Activated CD4-positive, alpha-beta T cell treated with anti-CD3 and anti-CD28 coated beads, Interleukin-2, amount 10 ng/mL, durations not matched to agents 7 days and 5 days (primary cell): ENCODE measurements around the gene RCSD1. TPM values are rescaled to one million over a fixed set of nuclear protein-coding genes. Genes with fewer than 3 reads are reported as not detected.
A peak's percentile ranks its signal among the peaks of the same experiment; 100 is the strongest.

ENCODE experiments used
- CTCF ChIA-PET: fragments of 350-600 bp; sonication (Branson Sonifier 250); formaldehyde crosslinking; loops from one replicate; lab custom pipeline; 2021; ENCODE audit warnings: antibody characterized with exemption; lab: Charles Lee
- POLR2A ChIA-PET: fragments of 350-600 bp; sonication (Branson Sonifier 250); formaldehyde crosslinking; loops from one replicate; lab custom pipeline; 2021; ENCODE audit warnings: antibody characterized with exemption; lab: Charles Lee
- DNase-seq: peaks from one replicate; pipeline ENCODE4 v3.0.0-alpha.2; 2020
- H3K27ac Mint-ChIP-seq: one replicate; pipeline ENCODE4 v1.8.0; 2021; ENCODE audit warnings: mild to moderate bottlenecking, moderate library complexity, mixed read lengths
- H3K27me3 Mint-ChIP-seq: one replicate; pipeline ENCODE4 v1.8.0; 2021; ENCODE audit warnings: mixed read lengths
- H3K36me3 Mint-ChIP-seq: one replicate; pipeline ENCODE4 v1.8.0; 2021; ENCODE audit warnings: low read depth, mixed read lengths
- H3K4me1 Mint-ChIP-seq: one replicate; pipeline ENCODE4 v1.8.0; 2021; ENCODE audit warnings: mixed read lengths
- H3K4me3 Mint-ChIP-seq: one replicate; pipeline ENCODE4 v1.8.0; 2021; ENCODE audit warnings: mild to moderate bottlenecking, moderate library complexity, mixed read lengths
- H3K9me3 Mint-ChIP-seq: one replicate; pipeline ENCODE4 v1.8.0; 2021; ENCODE audit warnings: mixed read lengths
- total RNA-seq, 2 experiments: library from RNA; stranded (reverse); gene quantifications; one replicate each; pipeline ENCODE4 v1.2.3, GENCODE V29; 2021

RCSD1 gene
- total RNA-seq, 2 experiments from 2014 or later, result 152 to 157 TPM

DNA sequence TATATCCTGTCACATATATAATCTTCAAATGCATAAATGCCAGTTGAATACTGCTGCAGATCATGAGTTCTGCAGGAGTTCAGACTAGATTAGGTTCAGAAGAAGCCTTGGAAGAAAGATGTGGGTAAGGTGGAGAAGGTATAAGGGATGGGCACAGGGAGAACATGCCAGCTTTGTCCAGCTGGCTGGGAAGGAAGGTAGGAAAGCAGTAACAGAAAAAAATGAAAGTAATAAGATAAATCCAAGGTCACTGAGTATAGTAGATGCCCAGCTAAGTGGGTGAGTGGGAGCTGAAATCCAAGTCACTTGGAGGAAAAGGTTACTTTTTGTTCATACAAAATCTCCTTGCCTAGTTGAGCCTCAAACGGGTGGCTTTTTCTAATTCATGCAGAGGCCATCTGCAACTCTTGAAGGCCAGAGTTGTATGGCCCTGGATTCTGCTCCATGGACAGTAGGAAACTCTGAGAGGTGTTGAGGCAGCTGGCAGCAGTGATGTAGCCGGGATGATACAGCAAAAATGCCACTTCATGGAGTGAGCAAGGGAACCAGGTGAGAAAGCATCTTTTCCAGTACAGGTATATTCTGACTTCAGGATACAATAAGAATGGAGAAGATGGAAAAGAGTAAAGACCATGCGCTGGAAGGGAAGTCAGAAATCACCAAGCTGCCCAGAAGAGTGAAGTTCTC lies 3.4 kb downstream of the RCSD1 start:
- peak overlapping the region; percentile 89 for H3K27ac Mint-ChIP-seq
- H3K4me3 Mint-ChIP-seq, result peak overlapping the region; percentile 85
- H3K27me3 Mint-ChIP-seq, result no peaks in the 10 kb centered on the region
- H3K4me1 Mint-ChIP-seq, result peaks cover 79% of the 10 kb centered on the region
- POLR2A ChIA-PET, result no interaction called here
- H3K9me3 Mint-ChIP-seq, result no peaks in the 10 kb centered on the region
- peaks cover 76% of the 10 kb centered on the region for H3K36me3 Mint-ChIP-seq
- no peak for DNase-seq
- CTCF ChIA-PET, result interaction anchor here (1.6 to 1.9 kb wide), 2 partner anchors 33 to 54 kb away, joined by 6 to 12 read pairs; no protein-coding TSS in a partner anchor

DNA sequence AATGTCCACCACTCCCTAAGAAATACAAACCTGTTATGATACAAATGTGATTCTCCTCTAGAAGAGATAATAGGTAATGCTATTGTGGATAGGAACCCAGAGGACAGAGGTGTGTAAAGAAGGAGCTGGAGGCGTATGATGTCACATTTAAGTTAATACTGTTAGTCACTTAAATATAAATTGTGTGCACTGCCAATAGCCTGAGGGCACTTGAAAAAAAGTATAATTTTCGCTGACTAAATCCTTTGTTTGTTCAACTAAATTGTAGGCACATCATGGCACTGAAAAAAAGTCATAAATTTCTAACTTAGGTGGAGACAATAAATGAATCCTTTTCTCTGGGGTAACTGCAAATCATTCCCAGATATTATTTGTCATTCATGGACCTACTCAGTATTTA lies 4.4 kb downstream of the RCSD1 start:
- H3K9me3 Mint-ChIP-seq, result no peaks in the 10 kb centered on the region
- ChIA-PET POLR2A (interaction anchor here (0.6 kb wide), 1 partner anchor 82 kb away, joined by 4 read pairs; no protein-coding TSS in a partner anchor), CTCF (interaction anchor here (1.6 to 1.9 kb wide), 2 partner anchors 34 to 53 kb away, joined by 6 to 12 read pairs; no protein-coding TSS in a partner anchor)
- peak overlapping the region; percentile 70 for H3K27ac Mint-ChIP-seq
- H3K4me1 Mint-ChIP-seq, result peaks cover 76% of the 10 kb centered on the region
- H3K27me3 Mint-ChIP-seq, result no peaks in the 10 kb centered on the region
- H3K4me3 Mint-ChIP-seq, result peak overlapping the region; percentile 43
- no peak for DNase-seq
- H3K36me3 Mint-ChIP-seq, result peaks cover 87% of the 10 kb centered on the region

DNA sequence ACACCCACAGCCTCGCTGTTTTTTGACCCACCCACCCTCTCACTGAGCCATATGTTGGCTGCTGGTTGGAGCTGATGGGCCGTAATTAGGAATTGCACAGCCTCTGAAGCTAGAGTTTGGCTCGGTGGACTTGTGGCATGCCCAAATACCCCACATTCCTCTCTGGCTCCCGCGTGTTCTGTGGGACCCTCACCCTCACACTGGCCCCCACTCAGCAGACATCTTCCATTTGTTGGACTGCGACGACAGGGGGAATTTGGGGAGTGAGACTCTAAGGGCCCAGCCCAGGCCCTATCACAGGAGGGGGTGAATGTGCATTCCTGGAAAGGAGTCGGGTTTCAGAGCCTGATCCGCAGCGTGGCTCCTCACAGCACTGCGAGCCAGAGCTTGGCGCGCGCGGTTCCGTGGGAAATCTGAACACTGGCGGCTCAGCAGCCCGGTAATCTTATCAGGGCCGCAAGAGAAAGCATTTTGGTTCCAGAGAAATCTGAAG lies 5.2 kb downstream of the RCSD1 start:
- peaks cover 89% of the 10 kb centered on the region for H3K36me3 Mint-ChIP-seq
- no peak for DNase-seq
- H3K4me1 Mint-ChIP-seq, result peaks cover 80% of the 10 kb centered on the region
- no peaks in the 10 kb centered on the region for H3K27me3 Mint-ChIP-seq
- CTCF ChIA-PET, result interaction anchor here (0.9 to 1.9 kb wide), 3 partner anchors 19 to 52 kb away, joined by 3 to 6 read pairs (median 4); no protein-coding TSS in a partner anchor
- H3K27ac Mint-ChIP-seq, result no peak overlapping the region
- POLR2A ChIA-PET, result interaction anchor here (0.6 to 2.2 kb wide), 2 partner anchors 35 to 81 kb away, joined by 4 to 9 read pairs; no protein-coding TSS in a partner anchor
- H3K9me3 Mint-ChIP-seq, result no peaks in the 10 kb centered on the region
- no peak overlapping the region for H3K4me3 Mint-ChIP-seq

DNA sequence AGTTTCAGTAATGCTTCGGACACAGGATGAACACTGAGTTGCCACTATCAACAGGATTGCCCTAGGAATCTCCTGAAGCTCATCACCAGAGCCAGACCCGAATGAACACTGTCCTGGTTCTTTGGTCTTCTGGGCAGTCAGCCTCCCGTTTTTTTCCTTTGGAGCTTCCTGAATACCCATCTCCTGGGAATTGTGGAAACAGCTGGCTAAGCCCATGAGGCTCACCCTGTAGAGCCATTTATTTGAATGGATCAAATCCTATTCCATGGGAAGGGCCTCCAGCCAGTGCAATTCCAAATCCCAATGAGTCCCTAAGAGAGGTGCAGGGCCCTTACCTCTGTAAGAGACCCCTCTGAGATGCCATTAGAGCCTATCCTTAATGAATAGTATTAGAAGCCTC lies 5.9 kb downstream of the RCSD1 start:
- no peak for DNase-seq
- Mint-ChIP-seq H3K4me1 (peaks cover 87% of the 10 kb centered on the region), H3K27me3 (no peaks in the 10 kb centered on the region), H3K36me3 (peaks cover 92% of the 10 kb centered on the region), H3K4me3 (no peak overlapping the region), H3K27ac (peak overlapping the region; percentile 86), H3K9me3 (no peaks in the 10 kb centered on the region)
- POLR2A ChIA-PET, result interaction anchor here (0.6 to 2.2 kb wide), 2 partner anchors 36 to 384 kb away, joined by 3 to 9 read pairs; no protein-coding TSS in a partner anchor
- CTCF ChIA-PET, result interaction anchor here (0.6 to 3.1 kb wide), 6 partner anchors 19 to 94 kb away, joined by 3 to 19 read pairs (median 4); no protein-coding TSS in a partner anchor

DNA sequence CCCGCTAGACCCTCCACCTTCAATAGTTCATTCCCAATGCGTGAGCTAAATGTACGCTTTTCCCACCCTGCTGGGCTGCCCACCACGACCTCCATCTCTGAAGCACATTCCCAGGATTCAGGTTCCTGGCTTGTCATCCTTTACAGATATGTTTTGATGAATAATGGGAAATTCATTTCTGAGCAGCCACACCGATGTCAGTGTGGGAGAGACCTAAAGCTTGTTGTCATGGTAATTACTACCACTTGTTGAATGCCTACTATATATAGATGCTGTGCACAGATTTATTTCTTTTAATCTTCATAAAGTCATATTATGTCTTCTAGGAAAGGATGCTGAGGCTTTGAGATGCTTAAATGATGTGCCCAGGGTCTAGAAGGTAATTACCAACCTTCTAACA lies 8.0 kb downstream of the RCSD1 start:
- Mint-ChIP-seq H3K4me3 (no peak overlapping the region), H3K36me3 (peaks cover 91% of the 10 kb centered on the region), H3K9me3 (no peaks in the 10 kb centered on the region), H3K27ac (peak overlapping the region; percentile 86), H3K4me1 (peaks cover 97% of the 10 kb centered on the region), H3K27me3 (no peaks in the 10 kb centered on the region)
- DNase-seq, result no peak
- POLR2A ChIA-PET, result no interaction called here
- CTCF ChIA-PET, result interaction anchor here (1.4 to 3.1 kb wide), 3 partner anchors 9 to 37 kb away, joined by 3 to 19 read pairs (median 10); no protein-coding TSS in a partner anchor

DNA sequence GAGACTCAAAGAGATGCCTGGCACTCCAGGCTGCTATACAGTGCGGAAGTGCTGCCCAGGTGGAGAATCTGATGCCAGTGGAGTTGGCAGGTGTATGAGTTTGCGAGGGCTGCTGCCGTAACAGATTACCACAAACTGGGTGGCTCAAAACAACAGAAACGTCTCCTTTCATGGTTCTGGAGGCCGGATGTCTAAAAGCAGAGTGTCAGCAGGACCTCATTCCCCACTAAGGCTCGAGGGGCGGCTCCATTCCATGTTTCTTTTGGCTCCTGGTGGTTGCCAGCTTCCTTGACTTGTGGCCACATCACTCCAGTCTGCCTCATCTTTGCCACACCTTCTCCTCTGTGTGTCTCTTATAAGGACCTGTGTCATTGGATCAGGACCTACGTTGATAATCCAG lies 10.0 kb downstream of the RCSD1 start:
- Mint-ChIP-seq H3K9me3 (no peaks in the 10 kb centered on the region), H3K4me1 (peaks cover 96% of the 10 kb centered on the region), H3K27me3 (no peaks in the 10 kb centered on the region), H3K36me3 (peaks cover 89% of the 10 kb centered on the region), H3K4me3 (no peak overlapping the region), H3K27ac (no peak overlapping the region)
- ChIA-PET POLR2A (no interaction called here), CTCF (no interaction called here)
- DNase-seq, result no peak

DNA sequence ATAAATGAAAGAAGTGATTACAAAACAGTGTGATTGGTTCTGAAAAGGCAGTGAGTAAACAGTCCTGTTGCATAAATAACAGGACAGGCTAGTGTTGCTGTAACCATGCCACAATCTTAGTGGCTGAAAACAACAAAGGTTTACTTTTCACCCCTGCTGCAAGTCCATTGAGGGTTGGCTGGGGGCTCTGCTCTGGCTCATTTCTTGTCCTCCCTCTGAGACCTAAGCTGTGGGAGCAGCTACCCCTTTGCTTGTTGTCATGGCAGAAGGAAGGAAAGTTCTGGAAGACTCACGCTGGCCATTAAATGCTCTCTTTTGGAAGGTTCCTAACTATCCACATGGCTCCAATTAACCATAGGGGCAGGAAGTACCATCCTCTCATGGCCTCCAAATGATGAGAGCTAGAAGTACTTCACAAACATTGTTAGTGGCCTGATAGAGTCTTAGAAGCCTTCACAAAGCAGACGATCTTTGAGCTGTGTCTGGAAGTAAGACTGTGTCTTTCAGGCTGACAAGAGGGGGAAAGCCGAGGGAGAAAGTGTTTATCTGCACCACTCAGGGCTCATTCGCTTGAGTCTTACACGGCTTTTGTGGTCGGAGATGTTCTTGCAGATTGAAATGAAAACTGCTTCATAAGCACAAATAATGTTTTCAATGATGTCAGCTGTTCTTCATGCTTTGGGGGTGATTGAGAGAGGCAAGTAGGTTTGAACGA lies 11.9 kb downstream of the RCSD1 start:
- Mint-ChIP-seq H3K4me3 (no peak overlapping the region), H3K27me3 (no peaks in the 10 kb centered on the region), H3K9me3 (no peaks in the 10 kb centered on the region), H3K36me3 (peaks cover 86% of the 10 kb centered on the region), H3K27ac (peak overlapping the region; percentile 56), H3K4me1 (peaks cover 89% of the 10 kb centered on the region)
- POLR2A ChIA-PET, result no interaction called here
- CTCF ChIA-PET, result no interaction called here
- DNase-seq, result no peak

DNA sequence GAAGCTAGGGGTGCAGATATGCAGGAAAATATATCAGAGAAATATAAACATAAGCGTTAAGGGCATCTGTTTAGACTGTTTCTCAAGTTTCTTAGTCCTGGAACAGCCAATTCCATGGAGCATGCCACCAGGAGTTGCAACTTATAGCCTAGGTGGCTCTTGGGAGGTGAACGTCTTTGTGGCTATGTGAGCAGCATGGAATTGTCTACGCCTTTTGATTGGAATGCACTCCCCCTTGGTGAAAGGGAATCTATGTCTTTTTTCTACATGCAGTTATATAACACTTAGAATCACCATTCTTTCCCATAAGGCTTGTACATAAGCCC lies 12.4 kb downstream of the RCSD1 start:
- DNase-seq, result no peak
- no peaks in the 10 kb centered on the region for H3K27me3 Mint-ChIP-seq
- ChIA-PET POLR2A (no interaction called here), CTCF (no interaction called here)
- H3K27ac Mint-ChIP-seq, result peak overlapping the region; percentile 56
- peaks cover 87% of the 10 kb centered on the region for H3K4me1 Mint-ChIP-seq
- no peak overlapping the region for H3K4me3 Mint-ChIP-seq
- peaks cover 82% of the 10 kb centered on the region for H3K36me3 Mint-ChIP-seq
- no peaks in the 10 kb centered on the region for H3K9me3 Mint-ChIP-seq

DNA sequence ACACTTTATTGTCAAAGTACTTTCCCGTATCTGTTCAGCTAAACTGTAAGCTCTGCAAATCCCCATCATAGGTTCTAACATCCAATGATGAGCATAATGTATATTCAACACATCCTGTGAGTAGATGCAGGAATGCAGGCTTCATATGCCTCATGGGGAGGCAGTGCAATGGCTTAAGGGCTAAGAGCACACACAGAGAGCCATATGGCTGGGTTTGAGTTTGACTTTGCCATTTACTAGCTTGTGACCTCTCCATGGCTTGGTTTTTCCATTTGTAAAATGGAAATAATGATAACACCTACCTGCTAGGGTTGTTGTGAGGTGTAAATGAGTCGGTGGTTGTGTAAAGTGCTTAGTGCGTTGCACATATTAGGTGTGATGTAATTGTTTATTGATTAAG lies 13.4 kb downstream of the RCSD1 start:
- POLR2A ChIA-PET, result no interaction called here
- peaks cover 76% of the 10 kb centered on the region for H3K36me3 Mint-ChIP-seq
- no peak for DNase-seq
- CTCF ChIA-PET, result interaction anchor here (1.5 kb wide), 1 partner anchor 43 kb away, joined by 3 read pairs; no protein-coding TSS in a partner anchor
- H3K4me3 Mint-ChIP-seq, result no peak overlapping the region
- H3K4me1 Mint-ChIP-seq, result peaks cover 83% of the 10 kb centered on the region
- no peaks in the 10 kb centered on the region for H3K9me3 Mint-ChIP-seq
- no peak overlapping the region for H3K27ac Mint-ChIP-seq
- no peaks in the 10 kb centered on the region for H3K27me3 Mint-ChIP-seq

DNA sequence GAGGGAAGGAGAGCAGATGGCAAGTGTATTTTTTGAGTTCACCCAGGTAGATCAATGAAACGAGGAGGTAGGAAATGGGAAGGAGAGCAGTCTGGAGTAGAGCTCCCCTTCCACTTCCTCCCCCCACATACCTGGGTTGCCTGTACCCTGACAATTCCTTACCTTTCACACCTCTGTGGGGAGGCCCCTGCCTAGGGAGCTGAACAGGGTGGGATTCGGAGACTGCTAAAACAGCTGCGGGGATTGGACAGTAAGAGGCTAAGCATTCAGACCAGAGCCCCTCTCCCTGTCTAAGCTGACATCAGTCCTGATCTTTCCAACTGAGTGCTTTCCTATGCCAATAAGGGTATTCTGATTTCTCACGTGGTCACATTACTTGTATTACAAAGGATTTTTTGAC lies 14.5 kb downstream of the RCSD1 start:
- H3K4me3 Mint-ChIP-seq, result no peak overlapping the region
- no peaks in the 10 kb centered on the region for H3K27me3 Mint-ChIP-seq
- no peak overlapping the region for H3K27ac Mint-ChIP-seq
- ChIA-PET CTCF (interaction anchor here (1.5 to 1.6 kb wide), 2 partner anchors 42 to 56 kb away, joined by 3 read pairs; no protein-coding TSS in a partner anchor), POLR2A (no interaction called here)
- no peak for DNase-seq
- peaks cover 86% of the 10 kb centered on the region for H3K4me1 Mint-ChIP-seq
- peaks cover 76% of the 10 kb centered on the region for H3K36me3 Mint-ChIP-seq
- no peaks in the 10 kb centered on the region for H3K9me3 Mint-ChIP-seq

DNA sequence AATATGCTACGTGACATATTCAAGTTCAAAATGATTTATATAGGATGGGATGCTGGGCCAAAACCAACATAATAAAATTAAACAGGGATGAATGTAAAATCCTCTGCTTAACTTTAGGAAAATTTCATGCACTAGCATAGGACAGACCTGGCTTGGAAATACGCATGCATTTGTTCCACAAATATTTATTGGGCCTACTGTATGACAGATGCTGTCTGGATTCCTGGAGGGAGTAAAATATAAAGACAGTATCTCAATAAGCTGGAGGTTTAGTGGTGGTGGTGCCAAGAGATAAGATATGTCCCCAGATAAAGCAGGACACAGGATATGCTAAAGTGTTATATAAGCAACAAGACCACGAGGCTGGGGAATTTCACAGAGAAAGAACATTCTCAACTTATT lies 15.1 kb downstream of the RCSD1 start:
- Mint-ChIP-seq H3K36me3 (peaks cover 76% of the 10 kb centered on the region), H3K9me3 (no peaks in the 10 kb centered on the region), H3K27ac (no peak overlapping the region), H3K27me3 (no peaks in the 10 kb centered on the region), H3K4me3 (no peak overlapping the region), H3K4me1 (peaks cover 86% of the 10 kb centered on the region)
- CTCF ChIA-PET, result interaction anchor here (1.5 to 1.6 kb wide), 2 partner anchors 42 to 56 kb away, joined by 3 read pairs; no protein-coding TSS in a partner anchor
- POLR2A ChIA-PET, result no interaction called here
- no peak for DNase-seq

DNA sequence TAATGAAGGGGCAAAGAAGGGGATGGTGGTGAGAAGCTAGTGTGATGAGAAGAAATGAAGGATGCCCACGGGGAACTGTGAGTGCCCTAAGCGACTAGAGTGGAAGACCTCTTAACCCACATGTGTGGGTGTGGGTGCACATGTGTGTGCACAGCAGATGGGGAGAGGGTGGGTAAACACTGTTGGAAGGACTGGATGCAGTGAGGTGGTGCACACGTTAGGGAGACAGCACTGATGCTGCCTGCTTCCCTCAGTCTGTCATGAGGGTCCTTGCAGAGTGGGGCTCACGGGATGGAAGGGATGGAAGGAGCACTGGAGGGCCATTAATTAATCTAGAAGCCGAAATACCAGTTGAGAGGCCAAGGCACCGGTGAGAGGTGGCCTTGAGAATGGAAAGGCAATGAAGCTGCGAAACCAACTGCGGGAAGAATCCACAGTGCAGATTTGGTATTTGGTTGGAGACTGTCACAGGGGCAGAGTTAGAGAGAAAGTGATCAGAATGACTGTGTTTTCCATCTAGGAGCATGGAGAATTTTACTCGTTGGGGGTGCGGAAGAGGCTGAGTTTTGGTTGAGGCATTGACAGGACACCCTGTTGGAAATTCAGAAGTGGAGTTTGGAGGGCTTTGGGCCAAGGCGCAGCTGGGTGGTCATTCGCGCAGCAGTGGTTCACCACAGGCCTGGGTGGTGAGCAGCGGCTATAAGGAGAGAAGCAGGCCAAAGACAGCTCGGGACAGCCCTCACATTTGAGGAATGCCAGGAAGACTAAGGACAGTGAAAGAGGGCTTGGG lies 15.8 kb downstream of the RCSD1 start:
- Mint-ChIP-seq H3K9me3 (no peaks in the 10 kb centered on the region), H3K4me3 (no peak overlapping the region), H3K4me1 (peaks cover 86% of the 10 kb centered on the region), H3K36me3 (peaks cover 75% of the 10 kb centered on the region), H3K27ac (peak overlapping the region; percentile 15), H3K27me3 (no peaks in the 10 kb centered on the region)
- ChIA-PET POLR2A (no interaction called here), CTCF (interaction anchor here (0.7 to 2.5 kb wide), 5 partner anchors 8 to 59 kb away, joined by 3 to 10 read pairs (median 3); no protein-coding TSS in a partner anchor)
- DNase-seq, result no peak
